HEK293 (cell line): ENCODE results near the gene ZBTB20.

Experiments
- CTCF ChIA-PET: fragments of 350-600 bp; formaldehyde crosslinking; extraction: SDS; loops from one replicate; lab custom pipeline; 2021; ENCODE audit warnings: antibody characterized with exemption; lab: Yijun Ruan, JAX
- POLR2A ChIA-PET: fragments of 300-600 bp; formaldehyde crosslinking; extraction: SDS; loops from one replicate; lab custom pipeline; 2020; ENCODE audit warnings: antibody characterized with exemption, inconsistent platforms; lab: Yijun Ruan, JAX
- H3K27ac ChIP-seq: fragments of 200-500 bp; sonication (Bioruptor generic); 2 replicates; pipeline ENCODE4 v1.5.1; 2014; ENCODE audit warnings: low read depth, low read length, control low read depth, inconsistent platforms; ENCODE audit errors: extremely low read depth
- H3K36me3 ChIP-seq, 2 experiments: fragments of 200-500 bp in 1 of 2; sonication (Bioruptor generic) in 1 of 2; 1 replicate in 1 of 2; 2 replicates in 1 of 2; pipeline ENCODE4 v1.5.1; 2014 to 2017; ENCODE audit warnings: inconsistent platforms in 2 of 2, low read length in 2 of 2; ENCODE audit not compliant: control insufficient read depth in 2 of 2, insufficient read depth in 1 of 2
- H3K4me1 ChIP-seq: fragments of 200-500 bp; sonication (Bioruptor generic); 2 replicates; pipeline ENCODE4 v1.5.1; 2014; ENCODE audit warnings: mild to moderate bottlenecking, low read length, inconsistent platforms; ENCODE audit not compliant: control insufficient read depth, insufficient read depth
- H3K4me3 ChIP-seq: 2 replicates; pipeline ENCODE4 v1.5.1; 2011; ENCODE audit warnings: low read depth, mild to moderate bottlenecking, control low read depth, low read length, moderate library complexity
- H3K9me3 ChIP-seq: fragments of 200-500 bp; sonication (Bioruptor generic); 2 replicates; pipeline ENCODE4 v1.5.1; 2014; ENCODE audit warnings: low read depth, low read length, inconsistent platforms; ENCODE audit not compliant: control insufficient read depth, insufficient read depth
- HOXD13 ChIP-seq: sonication (generic); formaldehyde crosslinking; IDR thresholded peaks from 2 replicates; pipeline ENCODE4 v1.8.0; 2022; ENCODE audit warnings: missing genetic modification reagents, borderline replicate concordance
- PRDM1 ChIP-seq: fragments of 450-650 bp; formaldehyde crosslinking; IDR thresholded peaks from 2 replicates; pipeline ENCODE4; 2016; ENCODE audit warnings: missing biosample characterization, missing genetic modification characterization
- ZBTB6 ChIP-seq: fragments of 450-650 bp; formaldehyde crosslinking; IDR thresholded peaks from 2 replicates; pipeline ENCODE4 v1.5.1; 2017; ENCODE audit warnings: missing biosample characterization, missing genetic modification characterization
- ZNF133 ChIP-seq: fragments of 450-650 bp; formaldehyde crosslinking; IDR thresholded peaks from 2 replicates; pipeline ENCODE4 v1.5.1; 2016; ENCODE audit warnings: missing biosample characterization, missing genetic modification characterization
- ZNF157 ChIP-seq: fragments of 450-650 bp; formaldehyde crosslinking; IDR thresholded peaks from 2 replicates; pipeline ENCODE4 v1.5.1; 2016; ENCODE audit warnings: missing biosample characterization, missing genetic modification characterization
- ZNF16 ChIP-seq: fragments of 450-650 bp; formaldehyde crosslinking; IDR thresholded peaks from 2 replicates; pipeline ENCODE4 v1.5.1; 2016; ENCODE audit warnings: low read depth, missing biosample characterization, missing genetic modification characterization
- ZNF223 ChIP-seq: fragments of 450-650 bp; formaldehyde crosslinking; IDR thresholded peaks from 2 replicates; pipeline ENCODE4 v1.5.1; 2016; ENCODE audit warnings: missing biosample characterization, missing genetic modification characterization
- ZNF394 ChIP-seq: fragments of 450-650 bp; formaldehyde crosslinking; IDR thresholded peaks from 2 replicates; pipeline ENCODE4 v1.5.1; 2016; ENCODE audit warnings: missing biosample characterization, missing genetic modification characterization, mild to moderate bottlenecking, moderate library complexity, borderline replicate concordance
- ZNF426 ChIP-seq: fragments of 450-650 bp; formaldehyde crosslinking; IDR thresholded peaks from 2 replicates; pipeline ENCODE4 v1.5.1; 2017; ENCODE audit warnings: missing biosample characterization, missing genetic modification characterization, mild to moderate bottlenecking, inconsistent platforms, moderate library complexity
- ZNF596 ChIP-seq: fragments of 450-650 bp; IDR thresholded peaks from 2 replicates; pipeline ENCODE4 v1.5.0; 2018; ENCODE audit warnings: missing biosample characterization, mild to moderate bottlenecking, missing genetic modification characterization, moderate library complexity
- ZNF654 ChIP-seq: fragments of 450-650 bp; formaldehyde crosslinking; IDR thresholded peaks from 2 replicates; pipeline ENCODE4 v1.5.1; 2016; ENCODE audit warnings: low read depth, missing biosample characterization, missing genetic modification characterization
- ZNF768 ChIP-seq: fragments of 450-650 bp; formaldehyde crosslinking; IDR thresholded peaks from 2 replicates; pipeline ENCODE4 v1.5.1; 2018; ENCODE audit warnings: missing biosample characterization, mild to moderate bottlenecking, missing genetic modification characterization
- ZNF837 ChIP-seq: fragments of 450-650 bp; formaldehyde crosslinking; IDR thresholded peaks from 2 replicates; pipeline ENCODE4 v1.5.1; 2016; ENCODE audit warnings: missing biosample characterization, missing genetic modification characterization
- ZNF843 ChIP-seq: fragments of 450-650 bp; formaldehyde crosslinking; IDR thresholded peaks from 2 replicates; pipeline ENCODE4 v1.5.1; 2016; ENCODE audit warnings: missing biosample characterization, missing genetic modification characterization

ZBTB20 gene

GRCh38 chr3:114706591-114707232 is 440.4 kb downstream of the ZBTB20 start (continued):
- no peak for TF ChIP-seq ZNF654 (tag by site-specific recombination)

GRCh38 chr3:114700637-114701234 is 446.4 kb downstream of the ZBTB20 start:
- TF ChIP-seq ZNF768 (tag by site-specific recombination) (no peak), ZNF133 (tag by site-specific recombination) (no peak), ZBTB6 (tag by site-specific recombination) (no peak), ZNF426 (tag by site-specific recombination) (no peak), ZNF843 (tag by site-specific recombination) (no peak), ZNF837 (tag by site-specific recombination) (no peak)
- H3K36me3 ChIP-seq: no peaks in the 10 kb centered on the region
- CTCF ChIA-PET: interaction anchor here (0.5 kb wide), 1 partner anchor 760 kb away, joined by 3 read pairs; no protein-coding TSS in a partner anchor
- no peak overlapping the region for H3K4me3 ChIP-seq
- no peaks in the 10 kb centered on the region for H3K9me3 ChIP-seq
- H3K27ac ChIP-seq: no peak overlapping the region
- H3K4me1 ChIP-seq: no peaks in the 10 kb centered on the region
- POLR2A ChIA-PET: no interaction called here

- TF ChIP-seq ZNF223 (tag by site-specific recombination): no peak
- no peak for TF ChIP-seq ZNF394 (tag by site-specific recombination)
- no peak for TF ChIP-seq ZNF16 (tag by site-specific recombination)
- no peak for TF ChIP-seq HOXD13
- ChIA-PET POLR2A (no interaction called here), CTCF (no interaction called here)
- H3K36me3 ChIP-seq: no peaks in the 10 kb centered on the region
- H3K4me3 ChIP-seq: no peak overlapping the region
- no peak overlapping the region for H3K27ac ChIP-seq
- no peaks in the 10 kb centered on the region for H3K4me1 ChIP-seq
- no peaks in the 10 kb centered on the region for H3K9me3 ChIP-seq
Measured at GRCh38 chr3:114698146-114699105, 448.7 kb downstream of the ZBTB20 start.

- Histone ChIP-seq H3K36me3 (no peaks in the 10 kb centered on the region), H3K9me3 (no peaks in the 10 kb centered on the region), H3K4me3 (no peak overlapping the region), H3K4me1 (no peaks in the 10 kb centered on the region)
- CTCF ChIA-PET: no interaction called here
- POLR2A ChIA-PET: no interaction called here
- no peak for TF ChIP-seq ZNF596 (tag by site-specific recombination)
- no peak for TF ChIP-seq ZNF157
- TF ChIP-seq PRDM1 (tag by site-specific recombination): peak; percentile 40; the same call in 1 of the 2 replicates
- TF ChIP-seq, all 188 proteins: peak for 1
- no peak overlapping the region for H3K27ac ChIP-seq
Measured at GRCh38 chr3:114697401-114697800, 449.7 kb downstream of the ZBTB20 start.
